ENCODE data around the gene AFM.

DNA sequence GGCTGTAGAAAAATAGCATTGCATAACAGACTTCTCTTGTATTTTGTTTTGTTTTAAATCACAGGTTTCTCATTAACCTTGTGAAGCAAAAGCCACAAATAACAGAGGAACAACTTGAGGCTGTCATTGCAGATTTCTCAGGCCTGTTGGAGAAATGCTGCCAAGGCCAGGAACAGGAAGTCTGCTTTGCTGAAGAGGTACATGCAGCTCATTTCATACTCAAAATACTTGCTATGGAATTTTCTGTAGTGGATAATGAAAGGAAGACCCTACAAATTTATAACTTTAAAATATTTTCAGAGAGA, 27.9 kb upstream of the AFM start:
- TF ChIP-seq POLR2A (IDR thresholded peaks at IDR 0.05), result no peak
- TF ChIP-seq, protein P1, sequence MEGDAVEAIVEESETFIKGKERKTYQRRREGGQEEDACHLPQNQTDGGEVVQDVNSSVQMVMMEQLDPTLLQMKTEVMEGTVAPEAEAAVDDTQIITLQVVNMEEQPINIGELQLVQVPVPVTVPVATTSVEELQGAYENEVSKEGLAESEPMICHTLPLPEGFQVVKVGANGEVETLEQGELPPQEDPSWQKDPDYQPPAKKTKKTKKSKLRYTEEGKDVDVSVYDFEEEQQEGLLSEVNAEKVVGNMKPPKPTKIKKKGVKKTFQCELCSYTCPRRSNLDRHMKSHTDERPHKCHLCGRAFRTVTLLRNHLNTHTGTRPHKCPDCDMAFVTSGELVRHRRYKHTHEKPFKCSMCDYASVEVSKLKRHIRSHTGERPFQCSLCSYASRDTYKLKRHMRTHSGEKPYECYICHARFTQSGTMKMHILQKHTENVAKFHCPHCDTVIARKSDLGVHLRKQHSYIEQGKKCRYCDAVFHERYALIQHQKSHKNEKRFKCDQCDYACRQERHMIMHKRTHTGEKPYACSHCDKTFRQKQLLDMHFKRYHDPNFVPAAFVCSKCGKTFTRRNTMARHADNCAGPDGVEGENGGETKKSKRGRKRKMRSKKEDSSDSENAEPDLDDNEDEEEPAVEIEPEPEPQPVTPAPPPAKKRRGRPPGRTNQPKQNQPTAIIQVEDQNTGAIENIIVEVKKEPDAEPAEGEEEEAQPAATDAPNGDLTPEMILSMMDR (IDR thresholded peaks at IDR 0.05), result no peak

Data from heart left ventricle (tissue), 13 donors.